ENCODE results near the gene PDE6A. TPM values are rescaled to one million over a fixed set of nuclear protein-coding genes. Genes with fewer than 3 reads are reported as not detected.
A peak's percentile ranks its signal among the peaks of the same experiment; 100 is the strongest.

The PDE6A gene
- polyA plus RNA-seq, 3 donors: 0.01 TPM; not detected in 2

- Mint-ChIP-seq H3K4me1 (peaks cover 17% of the 10 kb centered on the region), H3K9me3 (peaks cover 0 to 2% (median 0%) of the 10 kb centered on the region in 7 donors), H3K4me3 (no peak overlapping the region), H3K27ac (no peak overlapping the region), H3K27me3 (ENCODE audit: low read depth in 3 of 3) (peaks cover 0 to 3% (median 2%) of the 10 kb centered on the region in 3 donors), H3K36me3 (no peaks in the 10 kb centered on the region)
- WGBS (ENCODE audit: insufficient coverage): 100% methylated on average over 1 of the region's 3 CpGs
- Histone ChIP-seq H4K20me1 (ENCODE audit: insufficient read depth, low read length) (no peaks in the 10 kb centered on the region), H3K4me3 (replicated peaks in 1 of 3; ENCODE audit: low read depth in 2 of 3, low read length in 3 of 3) (no peak overlapping the region), H3K27me3 (ENCODE audit: control insufficient read depth in 2 of 2, insufficient read depth in 2 of 2, low read length in 2 of 2) (no peaks in the 10 kb centered on the region), H3K9me3 (replicated peaks in 1 of 2; ENCODE audit: control insufficient read depth in 1 of 2, insufficient read depth in 1 of 2, low read length in 2 of 2) (no peaks in the 10 kb centered on the region), H3K36me3 (replicated peaks in 1 of 2; ENCODE audit: control insufficient read depth in 1 of 2, insufficient read depth in 2 of 2, low read length in 2 of 2) (no peaks in the 10 kb centered on the region), H3K27ac (ENCODE audit: low read depth in 1 of 2, low read length in 2 of 2) (no peak overlapping the region), H3K79me2 (ENCODE audit: insufficient read depth, low read length) (no peaks in the 10 kb centered on the region), H2AFZ (ENCODE audit: insufficient read depth, low read depth, low read length, poor library complexity, severe bottlenecking) (no peak overlapping the region), H3K9ac (ENCODE audit: insufficient read depth, low read length, poor library complexity, severe bottlenecking) (no peak overlapping the region), H3K4me2 (replicated peaks; ENCODE audit: extremely low read depth, low read length, poor library complexity, severe bottlenecking) (no peak overlapping the region), H3K4me1 (ENCODE audit: control insufficient read depth in 1 of 2, insufficient read depth in 2 of 2, low read length in 2 of 2) (peaks cover 9 to 15% of the 10 kb centered on the region in 2 donors)
- no peak for DNase-seq
- intact Hi-C loops (cut with micrococcal nuclease): no loop called here
- TF ChIP-seq, protein P1, sequence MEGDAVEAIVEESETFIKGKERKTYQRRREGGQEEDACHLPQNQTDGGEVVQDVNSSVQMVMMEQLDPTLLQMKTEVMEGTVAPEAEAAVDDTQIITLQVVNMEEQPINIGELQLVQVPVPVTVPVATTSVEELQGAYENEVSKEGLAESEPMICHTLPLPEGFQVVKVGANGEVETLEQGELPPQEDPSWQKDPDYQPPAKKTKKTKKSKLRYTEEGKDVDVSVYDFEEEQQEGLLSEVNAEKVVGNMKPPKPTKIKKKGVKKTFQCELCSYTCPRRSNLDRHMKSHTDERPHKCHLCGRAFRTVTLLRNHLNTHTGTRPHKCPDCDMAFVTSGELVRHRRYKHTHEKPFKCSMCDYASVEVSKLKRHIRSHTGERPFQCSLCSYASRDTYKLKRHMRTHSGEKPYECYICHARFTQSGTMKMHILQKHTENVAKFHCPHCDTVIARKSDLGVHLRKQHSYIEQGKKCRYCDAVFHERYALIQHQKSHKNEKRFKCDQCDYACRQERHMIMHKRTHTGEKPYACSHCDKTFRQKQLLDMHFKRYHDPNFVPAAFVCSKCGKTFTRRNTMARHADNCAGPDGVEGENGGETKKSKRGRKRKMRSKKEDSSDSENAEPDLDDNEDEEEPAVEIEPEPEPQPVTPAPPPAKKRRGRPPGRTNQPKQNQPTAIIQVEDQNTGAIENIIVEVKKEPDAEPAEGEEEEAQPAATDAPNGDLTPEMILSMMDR (IDR thresholded peaks at IDR 0.05): no peak
Observed at GRCh38 chr5:149907828-149908227, 36.8 kb downstream of the PDE6A start.

- Histone ChIP-seq H4K20me1 (ENCODE audit: insufficient read depth, low read length) (no peaks in the 10 kb centered on the region), H3K79me2 (ENCODE audit: insufficient read depth, low read length) (no peaks in the 10 kb centered on the region), H3K36me3 (replicated peaks in 1 of 2; ENCODE audit: control insufficient read depth in 1 of 2, insufficient read depth in 2 of 2, low read length in 2 of 2) (no peaks in the 10 kb centered on the region), H2AFZ (ENCODE audit: insufficient read depth, low read depth, low read length, poor library complexity, severe bottlenecking) (no peak overlapping the region), H3K4me3 (replicated peaks in 1 of 3; ENCODE audit: low read depth in 2 of 3, low read length in 3 of 3) (no peak overlapping the region), H3K9me3 (replicated peaks in 1 of 2; ENCODE audit: control insufficient read depth in 1 of 2, insufficient read depth in 1 of 2, low read length in 2 of 2) (no peaks in the 10 kb centered on the region), H3K9ac (ENCODE audit: insufficient read depth, low read length, poor library complexity, severe bottlenecking) (no peak overlapping the region), H3K27me3 (ENCODE audit: control insufficient read depth in 2 of 2, insufficient read depth in 2 of 2, low read length in 2 of 2) (no peaks in the 10 kb centered on the region), H3K4me1 (ENCODE audit: control insufficient read depth in 1 of 2, insufficient read depth in 2 of 2, low read length in 2 of 2) (peaks cover 9 to 15% of the 10 kb centered on the region in 2 donors), H3K27ac (ENCODE audit: low read depth in 1 of 2, low read length in 2 of 2) (no peak overlapping the region), H3K4me2 (replicated peaks; ENCODE audit: extremely low read depth, low read length, poor library complexity, severe bottlenecking) (no peak overlapping the region)
- Mint-ChIP-seq H3K9me3 (peaks cover 0 to 2% (median 0%) of the 10 kb centered on the region in 7 donors), H3K27ac (no peak overlapping the region), H3K36me3 (no peaks in the 10 kb centered on the region), H3K4me1 (peaks cover 17% of the 10 kb centered on the region), H3K27me3 (ENCODE audit: low read depth in 3 of 3) (peaks cover 0 to 5% (median 2%) of the 10 kb centered on the region in 3 donors), H3K4me3 (no peak overlapping the region)
- intact Hi-C loops (cut with micrococcal nuclease): no loop called here
- peak in 2 of 3 donors; percentile 26 to 27 for DNase-seq
- TF ChIP-seq, protein P1 (IDR thresholded peaks at IDR 0.05): no peak
Observed at GRCh38 chr5:149904977-149905376, 39.6 kb downstream of the PDE6A start.

All from CD14-positive monocyte (primary cell).